NT2/D1 (cell line): ENCODE measurements around the gene DRC7.

Experiments
- SUZ12 ChIP-seq: IDR thresholded peaks from 2 replicates; pipeline ENCODE4 v1.6.1; 2011; ENCODE audit not compliant: insufficient read length, insufficient read depth; ENCODE audit errors: extremely low read depth
- YY1 ChIP-seq: IDR thresholded peaks from 2 replicates; pipeline ENCODE4 v1.6.1; 2011; ENCODE audit not compliant: insufficient read length, insufficient read depth
- ZNF274 ChIP-seq: IDR thresholded peaks from 2 replicates; pipeline ENCODE4 v1.6.1; 2011; ENCODE audit warnings: mild to moderate bottlenecking, low read depth, low read length

DNA sequence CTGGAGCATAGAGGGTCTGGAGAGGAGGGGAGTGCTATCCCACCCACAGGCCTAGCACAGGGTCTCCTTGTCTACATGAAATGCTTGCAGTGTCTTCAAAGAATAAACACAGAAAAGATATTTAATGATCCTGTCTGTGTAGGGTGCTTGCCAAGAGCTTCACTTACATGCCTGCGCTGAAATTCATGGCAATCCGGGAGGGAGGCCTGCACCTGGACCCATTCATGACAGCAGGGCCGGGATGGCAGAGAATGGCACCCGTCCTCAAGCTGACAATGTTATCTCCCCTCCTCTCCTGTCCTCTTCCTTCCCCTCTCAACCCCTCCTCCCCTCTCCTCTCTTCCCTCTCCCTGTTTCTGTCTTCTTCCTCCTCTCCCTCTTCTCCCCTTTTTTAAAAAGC lies 24.4 kb upstream of the DRC7 start:
- no peak for TF ChIP-seq ZNF274
- TF ChIP-seq YY1: no peak
- no peak for TF ChIP-seq SUZ12
